ENCODE results near the gene OR2V2. TPM values are rescaled to one million over a fixed set of nuclear protein-coding genes. Genes with fewer than 3 reads are reported as not detected.

OR2V2 gene
- total RNA-seq, 1 experiment from 2014 or later: not detected

- no peak overlapping the region for H3K4me3 ChIP-seq (ENCODE audit: insufficient read depth, low read depth, low read length)
- H3K36me3 ChIP-seq (replicated peaks; ENCODE audit: control insufficient read depth, insufficient read depth, low read length): no peaks in the 10 kb centered on the region
- no peaks in the 10 kb centered on the region; the same call in 1 of the 2 replicates for H3K27me3 ChIP-seq (ENCODE audit: control insufficient read depth, insufficient read depth, low read length)
Observed at GRCh38 chr5:181182651-181183050, 35.3 kb downstream of the OR2V2 start.

GRCh38 chr5:181184845-181185216 lies 37.4 kb downstream of the OR2V2 start:
- Histone ChIP-seq H3K36me3 (replicated peaks; ENCODE audit: control insufficient read depth, insufficient read depth, low read length) (no peaks in the 10 kb centered on the region), H3K4me3 (ENCODE audit: insufficient read depth, low read depth, low read length) (no peak overlapping the region), H3K27me3 (ENCODE audit: control insufficient read depth, insufficient read depth, low read length) (peaks cover 10% of the 10 kb centered on the region)
- no peak for DNase-seq

More at GRCh38 chr5:181182651-181183050, 35.3 kb downstream of the OR2V2 start:
- DNase-seq: no peak

- Histone ChIP-seq H3K36me3 (replicated peaks; ENCODE audit: control insufficient read depth, insufficient read depth, low read length) (no peaks in the 10 kb centered on the region), H3K4me3 (ENCODE audit: insufficient read depth, low read depth, low read length) (no peak overlapping the region), H3K27me3 (ENCODE audit: control insufficient read depth, insufficient read depth, low read length) (peaks cover 17% of the 10 kb centered on the region)
- no peak for DNase-seq
Observed at GRCh38 chr5:181185560-181185959, 38.2 kb downstream of the OR2V2 start.

GRCh38 chr5:181186022-181186421 lies 38.6 kb downstream of the OR2V2 start:
- Histone ChIP-seq H3K4me3 (ENCODE audit: insufficient read depth, low read depth, low read length) (no peak overlapping the region), H3K27me3 (ENCODE audit: control insufficient read depth, insufficient read depth, low read length) (peaks cover 22% of the 10 kb centered on the region), H3K36me3 (replicated peaks; ENCODE audit: control insufficient read depth, insufficient read depth, low read length) (no peaks in the 10 kb centered on the region)
- DNase-seq: no peak

- Histone ChIP-seq H3K36me3 (replicated peaks; ENCODE audit: control insufficient read depth, insufficient read depth, low read length) (no peaks in the 10 kb centered on the region), H3K27me3 (ENCODE audit: control insufficient read depth, insufficient read depth, low read length) (peaks cover 26% of the 10 kb centered on the region), H3K4me3 (ENCODE audit: insufficient read depth, low read depth, low read length) (peak overlapping the region; percentile 83)
- no peak for DNase-seq
Observed at GRCh38 chr5:181186986-181187499, 39.7 kb downstream of the OR2V2 start.

- peak; percentile 84 for DNase-seq
- peaks cover 26% of the 10 kb centered on the region for H3K27me3 ChIP-seq (ENCODE audit: control insufficient read depth, insufficient read depth, low read length)
Observed at GRCh38 chr5:181187500-181188213, 40.3 kb downstream of the OR2V2 start.

GRCh38 chr5:181188700-181189362 lies 41.4 kb downstream of the OR2V2 start:
- H3K4me3 ChIP-seq (ENCODE audit: insufficient read depth, low read depth, low read length): peak overlapping the region; percentile 83

More at GRCh38 chr5:181187500-181188213, 40.3 kb downstream of the OR2V2 start:
- Histone ChIP-seq H3K36me3 (replicated peaks; ENCODE audit: control insufficient read depth, insufficient read depth, low read length) (no peaks in the 10 kb centered on the region), H3K4me3 (ENCODE audit: insufficient read depth, low read depth, low read length) (peak overlapping the region; percentile 83)

GRCh38 chr5:181189363-181189961 lies 42.1 kb downstream of the OR2V2 start:
- no peaks in the 10 kb centered on the region for H3K36me3 ChIP-seq (replicated peaks; ENCODE audit: control insufficient read depth, insufficient read depth, low read length)
- peak overlapping the region; percentile 83 for H3K4me3 ChIP-seq (ENCODE audit: insufficient read depth, low read depth, low read length)
- H3K27me3 ChIP-seq (ENCODE audit: control insufficient read depth, insufficient read depth, low read length): peaks cover 26% of the 10 kb centered on the region
- DNase-seq: peak; percentile 63

More at GRCh38 chr5:181188700-181189362, 41.4 kb downstream of the OR2V2 start:
- Histone ChIP-seq H3K27me3 (ENCODE audit: control insufficient read depth, insufficient read depth, low read length) (peaks cover 26% of the 10 kb centered on the region), H3K36me3 (replicated peaks; ENCODE audit: control insufficient read depth, insufficient read depth, low read length) (no peaks in the 10 kb centered on the region)
- DNase-seq: peak; percentile 67

GRCh38 chr5:181189962-181190710 lies 42.8 kb downstream of the OR2V2 start:
- peaks cover 26% of the 10 kb centered on the region for H3K27me3 ChIP-seq (ENCODE audit: control insufficient read depth, insufficient read depth, low read length)
- H3K36me3 ChIP-seq (replicated peaks; ENCODE audit: control insufficient read depth, insufficient read depth, low read length): no peaks in the 10 kb centered on the region
- peak; percentile 63 for DNase-seq
- H3K4me3 ChIP-seq (ENCODE audit: insufficient read depth, low read depth, low read length): peak overlapping the region; percentile 83

GRCh38 chr5:181190711-181191525 lies 43.5 kb downstream of the OR2V2 start:
- Histone ChIP-seq H3K4me3 (ENCODE audit: insufficient read depth, low read depth, low read length) (peak overlapping the region; percentile 83), H3K36me3 (replicated peaks; ENCODE audit: control insufficient read depth, insufficient read depth, low read length) (no peaks in the 10 kb centered on the region), H3K27me3 (ENCODE audit: control insufficient read depth, insufficient read depth, low read length) (peaks cover 26% of the 10 kb centered on the region)
- peak; percentile 69 for DNase-seq

GRCh38 chr5:181191526-181192336 lies 44.3 kb downstream of the OR2V2 start:
- peaks cover 26% of the 10 kb centered on the region for H3K27me3 ChIP-seq (ENCODE audit: control insufficient read depth, insufficient read depth, low read length)
- no peaks in the 10 kb centered on the region for H3K36me3 ChIP-seq (replicated peaks; ENCODE audit: control insufficient read depth, insufficient read depth, low read length)
- peak overlapping the region; percentile 83 for H3K4me3 ChIP-seq (ENCODE audit: insufficient read depth, low read depth, low read length)
- peak; percentile 96 for DNase-seq

GRCh38 chr5:181192337-181193046 lies 45.1 kb downstream of the OR2V2 start:
- peak overlapping the region; percentile 83 for H3K4me3 ChIP-seq (ENCODE audit: insufficient read depth, low read depth, low read length)
- peaks cover 26% of the 10 kb centered on the region for H3K27me3 ChIP-seq (ENCODE audit: control insufficient read depth, insufficient read depth, low read length)
- H3K36me3 ChIP-seq (replicated peaks; ENCODE audit: control insufficient read depth, insufficient read depth, low read length): no peaks in the 10 kb centered on the region
- DNase-seq: peak; percentile 62
